ENCODE data around the gene PIGL.

DNA sequence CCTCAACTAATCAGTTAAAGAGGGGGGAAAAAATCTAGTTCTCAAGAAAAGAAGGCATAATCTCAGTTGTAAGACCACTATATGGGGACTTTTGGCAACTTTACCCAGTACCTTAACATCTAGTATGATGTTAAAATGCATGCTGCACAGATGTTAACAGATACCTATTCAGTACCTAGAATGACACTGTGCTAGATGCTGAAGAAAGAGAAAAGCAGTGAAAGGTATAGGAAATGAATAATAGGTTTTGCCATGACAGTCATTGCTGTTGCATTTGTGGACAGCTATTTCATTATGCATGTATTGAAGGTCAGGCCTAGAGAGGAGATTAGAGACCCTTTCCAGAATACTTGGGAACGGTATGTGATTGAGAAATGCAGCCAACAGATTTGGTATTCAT lies 34.5 kb downstream of the PIGL start:
- TF ChIP-seq, protein P1, sequence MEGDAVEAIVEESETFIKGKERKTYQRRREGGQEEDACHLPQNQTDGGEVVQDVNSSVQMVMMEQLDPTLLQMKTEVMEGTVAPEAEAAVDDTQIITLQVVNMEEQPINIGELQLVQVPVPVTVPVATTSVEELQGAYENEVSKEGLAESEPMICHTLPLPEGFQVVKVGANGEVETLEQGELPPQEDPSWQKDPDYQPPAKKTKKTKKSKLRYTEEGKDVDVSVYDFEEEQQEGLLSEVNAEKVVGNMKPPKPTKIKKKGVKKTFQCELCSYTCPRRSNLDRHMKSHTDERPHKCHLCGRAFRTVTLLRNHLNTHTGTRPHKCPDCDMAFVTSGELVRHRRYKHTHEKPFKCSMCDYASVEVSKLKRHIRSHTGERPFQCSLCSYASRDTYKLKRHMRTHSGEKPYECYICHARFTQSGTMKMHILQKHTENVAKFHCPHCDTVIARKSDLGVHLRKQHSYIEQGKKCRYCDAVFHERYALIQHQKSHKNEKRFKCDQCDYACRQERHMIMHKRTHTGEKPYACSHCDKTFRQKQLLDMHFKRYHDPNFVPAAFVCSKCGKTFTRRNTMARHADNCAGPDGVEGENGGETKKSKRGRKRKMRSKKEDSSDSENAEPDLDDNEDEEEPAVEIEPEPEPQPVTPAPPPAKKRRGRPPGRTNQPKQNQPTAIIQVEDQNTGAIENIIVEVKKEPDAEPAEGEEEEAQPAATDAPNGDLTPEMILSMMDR (IDR thresholded peaks at IDR 0.05; ENCODE audit: extremely low read depth in 1 of 2, insufficient read depth in 1 of 2, low read depth in 1 of 2, low read length in 2 of 2), result no peak
- no peak for TF ChIP-seq MYC (IDR thresholded peaks at IDR 0.05; ENCODE audit: low read depth, low read length)
- TF ChIP-seq, protein P2, sequence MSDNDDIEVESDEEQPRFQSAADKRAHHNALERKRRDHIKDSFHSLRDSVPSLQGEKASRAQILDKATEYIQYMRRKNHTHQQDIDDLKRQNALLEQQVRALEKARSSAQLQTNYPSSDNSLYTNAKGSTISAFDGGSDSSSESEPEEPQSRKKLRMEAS (IDR thresholded peaks at IDR 0.05; ENCODE audit: insufficient read depth, insufficient read length), result no peak
- TF ChIP-seq POLR2A (IDR thresholded peaks at IDR 0.05; ENCODE audit: low read depth, low read length), result no peak

All from endothelial cell of umbilical vein (primary cell).